Cardiac fibroblast (primary cell): ENCODE measurements around the gene GDNF.
A peak's percentile ranks its signal among the peaks of the same experiment; 100 is the strongest.

Experiments
- DNase-seq, 2 donors: peaks; one replicate each; pipeline versions ENCODE4 v3.0.0 to v3.0.0-alpha.2; 2010; ENCODE audit warnings: low read depth in 2 of 2
- H3K4me3 ChIP-seq, 2 donors: replicated peaks in 1 of 2; 1 replicate in 1 of 2; 2 replicates in 1 of 2; pipeline ENCODE4 v1.5.1; 2011; ENCODE audit warnings: low read depth in 2 of 2, low read length in 2 of 2, mild to moderate bottlenecking in 2 of 2, moderate library complexity in 1 of 2
- CTCF ChIP-seq: IDR thresholded peaks from one replicate; pipeline ENCODE4 v1.5.1; 2011; ENCODE audit warnings: low read depth, mild to moderate bottlenecking, low read length, inconsistent platforms

Gene GDNF

GRCh38 chr5:37839407-37840052, at the start of gene GDNF:
GDNF (minus strand) TSS chr5:37840041; CDS start chr5:37834796, 5,245 bp downstream.
- peak; percentile 57 to 68 for DNase-seq
- no peak for TF ChIP-seq CTCF
- H3K4me3 ChIP-seq: peak within 1 kb of the TSS; percentile 40 to 65

GRCh38 chr5:37888476-37888875, 48.6 kb upstream of the GDNF start:
- TF ChIP-seq CTCF: no peak
- DNase-seq: peak in 1 of 2 donors; percentile 25
- H3K4me3 ChIP-seq: no peak overlapping the region

- TF ChIP-seq CTCF: no peak
- H3K4me3 ChIP-seq: no peak overlapping the region
- peak in 1 of 2 donors; percentile 5 for DNase-seq
Measured at GRCh38 chr5:37886242-37886905, 46.5 kb upstream of the GDNF start.

- DNase-seq: peak in 1 of 2 donors; percentile 33
- H3K4me3 ChIP-seq: no peak overlapping the region
- no peak for TF ChIP-seq CTCF
Measured at GRCh38 chr5:37882636-37883035, 42.8 kb upstream of the GDNF start.

- no peak for TF ChIP-seq CTCF
- H3K4me3 ChIP-seq: no peak overlapping the region
- DNase-seq: no peak
Measured at GRCh38 chr5:37881359-37881758, 41.5 kb upstream of the GDNF start.

GRCh38 chr5:37876943-37877342, 37.1 kb upstream of the GDNF start:
- TF ChIP-seq CTCF: no peak
- H3K4me3 ChIP-seq: no peak overlapping the region
- DNase-seq: no peak
